Measurements from ENCODE around the gene C6orf47.

Gene C6orf47

DNA sequence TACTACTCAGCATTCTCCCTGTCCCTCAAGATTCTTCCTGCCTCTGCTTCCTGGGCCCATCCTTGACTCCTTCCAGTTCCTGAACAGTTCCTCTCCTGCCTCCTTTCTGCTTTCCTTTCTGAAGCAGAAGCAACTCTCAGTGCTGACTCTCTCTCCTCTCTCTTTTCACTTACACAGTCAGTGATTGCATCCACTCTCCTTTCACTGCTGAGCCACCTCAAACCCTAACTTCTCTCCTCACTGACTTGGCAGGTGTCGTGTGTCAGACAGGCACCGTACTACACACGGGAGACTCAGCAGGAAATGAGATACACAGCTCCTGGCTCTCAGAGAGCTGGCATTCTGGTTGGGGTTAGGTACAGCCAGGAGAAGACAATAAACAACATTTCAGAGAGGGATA lies 37.0 kb upstream of the C6orf47 start:
- Histone ChIP-seq H3K36me3 (ENCODE audit: control insufficient read depth, low read depth, low read length) (peaks cover 13% of the 10 kb centered on the region), H3K9me3 (ENCODE audit: control insufficient read depth, low read depth, low read length) (no peaks in the 10 kb centered on the region), H3K4me3 (ENCODE audit: low read length) (no peak overlapping the region), H3K4me1 (ENCODE audit: control insufficient read depth, low read depth, low read length) (no peaks in the 10 kb centered on the region), H3K27me3 (ENCODE audit: control insufficient read depth, insufficient read depth, low read length) (no peaks in the 10 kb centered on the region), H3K9ac (ENCODE audit: low read length) (no peak overlapping the region), H3K27ac (ENCODE audit: low read length) (no peak overlapping the region)

DNA sequence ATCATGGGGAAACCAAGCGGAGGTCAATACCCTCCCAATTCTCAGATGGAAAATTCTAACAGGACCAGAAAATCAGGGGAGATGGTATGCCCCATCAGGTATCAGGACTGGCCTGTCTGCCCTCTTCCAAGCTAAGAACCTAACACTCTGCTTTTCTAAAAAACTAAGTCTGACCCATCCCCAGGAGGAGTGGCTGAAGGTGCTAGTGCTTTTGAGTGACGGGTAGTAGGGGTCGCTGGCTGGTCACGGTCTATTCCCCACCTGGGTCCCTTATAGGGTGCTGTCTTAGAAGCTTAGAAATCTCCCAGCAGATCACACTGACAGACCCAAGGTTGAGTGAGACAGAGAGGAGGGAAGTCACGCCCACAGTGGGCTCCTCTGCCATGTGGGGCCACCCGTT lies 33.0 kb upstream of the C6orf47 start:
- Histone ChIP-seq H3K36me3 (ENCODE audit: control insufficient read depth, low read depth, low read length) (peaks cover 16% of the 10 kb centered on the region), H3K9me3 (ENCODE audit: control insufficient read depth, low read depth, low read length) (no peaks in the 10 kb centered on the region), H3K27me3 (ENCODE audit: control insufficient read depth, insufficient read depth, low read length) (no peaks in the 10 kb centered on the region), H3K27ac (ENCODE audit: low read length) (no peak overlapping the region), H3K4me3 (ENCODE audit: low read length) (no peak overlapping the region), H3K9ac (ENCODE audit: low read length) (no peak overlapping the region), H3K4me1 (ENCODE audit: control insufficient read depth, low read depth, low read length) (no peaks in the 10 kb centered on the region)

DNA sequence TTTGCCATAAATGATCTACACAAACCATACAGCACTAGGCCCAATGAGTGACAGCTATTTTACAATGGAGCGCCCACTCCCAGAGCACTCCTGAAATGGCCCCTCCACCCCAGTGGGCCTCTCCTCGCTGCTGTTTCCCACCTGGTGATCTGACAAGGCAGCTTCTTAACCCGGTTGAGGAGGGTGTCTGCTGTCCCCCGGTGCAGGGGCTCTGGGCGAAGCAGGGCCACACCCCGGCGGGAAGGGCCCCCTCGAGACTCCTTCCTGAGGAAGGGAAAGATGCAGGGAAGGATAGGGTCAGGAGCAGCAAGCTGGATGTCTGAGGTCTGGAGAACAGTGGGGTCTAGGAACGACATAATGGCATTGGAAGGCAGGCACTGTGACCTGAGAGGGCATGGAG lies 32.3 kb upstream of the C6orf47 start:
- H3K36me3 ChIP-seq (ENCODE audit: control insufficient read depth, low read depth, low read length) = peaks cover 16% of the 10 kb centered on the region
- H3K27ac ChIP-seq (ENCODE audit: low read length) = no peak overlapping the region
- H3K27me3 ChIP-seq (ENCODE audit: control insufficient read depth, insufficient read depth, low read length) = no peaks in the 10 kb centered on the region
- no peak overlapping the region for H3K4me3 ChIP-seq (ENCODE audit: low read length)
- H3K9ac ChIP-seq (ENCODE audit: low read length) = no peak overlapping the region
- H3K9me3 ChIP-seq (ENCODE audit: control insufficient read depth, low read depth, low read length) = no peaks in the 10 kb centered on the region
- H3K4me1 ChIP-seq (ENCODE audit: control insufficient read depth, low read depth, low read length) = no peaks in the 10 kb centered on the region

DNA sequence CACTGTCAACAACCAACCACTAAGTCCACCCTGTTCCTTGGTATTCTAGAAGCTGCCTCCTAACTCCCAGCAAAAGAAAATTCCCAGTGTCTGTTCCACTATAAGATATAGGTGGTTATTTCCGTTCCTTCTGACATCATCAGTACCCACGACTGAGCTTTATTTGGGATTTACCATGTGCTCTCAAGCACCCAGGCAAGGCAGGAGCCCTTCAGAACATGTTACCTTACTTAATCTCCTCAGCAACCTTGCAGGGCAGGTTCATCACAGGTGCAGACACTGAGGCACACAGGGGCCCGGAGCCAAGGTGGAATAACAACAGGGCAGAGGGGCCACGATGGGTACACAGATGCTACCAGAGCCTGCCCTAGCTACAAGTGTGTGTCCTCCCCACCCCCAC lies 31.8 kb upstream of the C6orf47 start:
- H3K4me3 ChIP-seq (ENCODE audit: low read length) = no peak overlapping the region
- no peaks in the 10 kb centered on the region for H3K9me3 ChIP-seq (ENCODE audit: control insufficient read depth, low read depth, low read length)
- H3K36me3 ChIP-seq (ENCODE audit: control insufficient read depth, low read depth, low read length) = peaks cover 16% of the 10 kb centered on the region
- no peak overlapping the region for H3K27ac ChIP-seq (ENCODE audit: low read length)
- no peak overlapping the region for H3K9ac ChIP-seq (ENCODE audit: low read length)
- no peaks in the 10 kb centered on the region for H3K4me1 ChIP-seq (ENCODE audit: control insufficient read depth, low read depth, low read length)
- no peaks in the 10 kb centered on the region for H3K27me3 ChIP-seq (ENCODE audit: control insufficient read depth, insufficient read depth, low read length)

DNA sequence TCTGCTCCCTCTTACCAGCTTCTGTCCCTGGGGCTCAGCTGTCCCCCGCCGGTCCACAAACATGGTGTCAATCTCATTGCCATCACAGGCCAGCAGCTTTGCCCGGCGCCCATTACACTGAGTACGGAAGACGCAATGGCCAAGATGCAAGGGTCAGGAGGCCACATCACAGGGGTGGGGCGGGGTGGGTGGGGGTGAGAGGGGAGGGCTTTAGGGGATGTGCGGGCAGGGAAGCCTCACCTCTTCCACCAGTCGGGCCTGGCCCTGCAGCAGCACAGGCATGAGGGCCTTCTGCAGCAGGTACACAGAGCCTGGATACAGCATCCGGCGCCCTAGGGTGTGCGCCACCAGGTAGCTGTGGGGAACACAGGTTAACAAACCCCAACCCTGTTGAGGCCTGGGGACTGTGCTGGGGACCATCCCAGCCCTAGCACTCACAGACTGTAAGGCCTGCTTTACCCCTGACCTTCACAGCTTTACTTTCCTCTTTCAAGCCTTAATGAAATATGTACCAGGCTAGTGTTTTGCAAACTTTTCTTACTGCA lies 31.1 kb upstream of the C6orf47 start:
- H3K36me3 ChIP-seq (ENCODE audit: control insufficient read depth, low read depth, low read length) = peaks cover 14% of the 10 kb centered on the region
- H3K9ac ChIP-seq (ENCODE audit: low read length) = no peak overlapping the region
- no peak overlapping the region for H3K27ac ChIP-seq (ENCODE audit: low read length)
- H3K9me3 ChIP-seq (ENCODE audit: control insufficient read depth, low read depth, low read length) = no peaks in the 10 kb centered on the region
- no peaks in the 10 kb centered on the region for H3K27me3 ChIP-seq (ENCODE audit: control insufficient read depth, insufficient read depth, low read length)
- no peaks in the 10 kb centered on the region for H3K4me1 ChIP-seq (ENCODE audit: control insufficient read depth, low read depth, low read length)
- no peak overlapping the region for H3K4me3 ChIP-seq (ENCODE audit: low read length)

DNA sequence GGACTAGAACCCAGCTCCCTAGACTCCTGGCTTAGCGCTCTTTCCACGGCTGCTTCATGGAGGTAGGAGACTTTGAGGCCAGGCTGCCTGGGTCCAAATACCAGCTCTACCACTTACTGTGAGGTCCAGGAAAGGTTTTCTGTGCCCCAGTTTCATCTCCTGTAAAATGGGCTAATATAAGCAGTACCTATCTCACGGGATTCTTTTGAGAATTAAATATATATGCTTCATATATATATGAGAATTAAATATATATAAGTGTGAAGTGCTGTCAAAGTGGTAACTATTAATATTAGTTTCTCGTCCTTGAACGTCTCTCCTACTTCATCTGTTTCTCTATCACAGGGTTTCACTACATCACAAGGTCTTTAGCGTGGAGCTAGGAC lies 30.5 kb upstream of the C6orf47 start:
- Histone ChIP-seq H3K36me3 (ENCODE audit: control insufficient read depth, low read depth, low read length) (peaks cover 12% of the 10 kb centered on the region), H3K27ac (ENCODE audit: low read length) (no peak overlapping the region)

DNA sequence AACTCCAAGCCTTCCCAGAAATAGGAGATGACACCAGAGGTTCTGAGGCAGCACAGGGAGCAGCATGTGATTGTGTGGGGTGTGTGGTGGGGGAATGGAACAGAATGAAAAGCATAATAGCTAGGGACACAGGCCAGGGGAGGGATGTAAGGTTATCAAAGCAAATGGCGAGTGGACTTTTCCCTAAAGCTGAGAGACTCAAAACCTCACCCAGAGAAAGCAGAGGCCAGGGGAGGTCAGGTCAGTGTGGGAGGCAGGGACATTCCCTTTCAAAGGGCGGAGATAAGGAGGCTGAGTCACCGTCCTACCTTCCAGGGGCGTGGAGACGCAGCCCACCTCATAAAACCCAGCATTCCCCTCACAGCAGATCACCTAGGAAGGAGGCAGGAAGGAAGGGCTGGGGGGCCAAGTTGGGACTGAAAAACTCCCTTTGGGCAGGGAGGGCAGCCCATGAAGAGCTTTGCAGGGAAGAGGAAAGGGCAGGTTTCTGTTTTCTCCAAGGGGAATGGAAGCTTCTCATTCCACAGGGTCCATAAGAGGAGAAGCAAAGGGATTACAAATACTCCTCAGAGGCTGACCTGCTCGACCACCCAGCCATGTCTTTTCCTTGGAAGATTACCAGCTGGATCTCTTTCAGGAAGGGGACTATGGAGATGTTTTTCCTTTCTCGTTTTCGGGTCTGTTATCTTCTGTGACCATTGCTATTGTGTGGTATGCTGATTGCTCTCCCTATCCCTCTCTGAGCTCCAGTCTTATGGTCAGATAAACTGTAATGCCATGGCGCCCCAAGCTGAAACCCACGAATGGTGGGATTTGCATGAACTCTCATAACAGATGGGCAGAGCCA lies 29.9 kb upstream of the C6orf47 start:
- Histone ChIP-seq H3K4me1 (ENCODE audit: control insufficient read depth, low read depth, low read length) (no peaks in the 10 kb centered on the region), H3K9ac (ENCODE audit: low read length) (no peak overlapping the region), H3K27me3 (ENCODE audit: control insufficient read depth, insufficient read depth, low read length) (no peaks in the 10 kb centered on the region), H3K9me3 (ENCODE audit: control insufficient read depth, low read depth, low read length) (no peaks in the 10 kb centered on the region), H3K36me3 (ENCODE audit: control insufficient read depth, low read depth, low read length) (peaks cover 12% of the 10 kb centered on the region), H3K4me3 (ENCODE audit: low read length) (no peak overlapping the region), H3K27ac (ENCODE audit: low read length) (no peak overlapping the region)

More for the DNA sequence above, 30.5 kb upstream of the C6orf47 start:
- Histone ChIP-seq H3K9me3 (ENCODE audit: control insufficient read depth, low read depth, low read length) (no peaks in the 10 kb centered on the region), H3K4me3 (ENCODE audit: low read length) (no peak overlapping the region), H3K9ac (ENCODE audit: low read length) (no peak overlapping the region), H3K4me1 (ENCODE audit: control insufficient read depth, low read depth, low read length) (no peaks in the 10 kb centered on the region), H3K27me3 (ENCODE audit: control insufficient read depth, insufficient read depth, low read length) (no peaks in the 10 kb centered on the region)

DNA sequence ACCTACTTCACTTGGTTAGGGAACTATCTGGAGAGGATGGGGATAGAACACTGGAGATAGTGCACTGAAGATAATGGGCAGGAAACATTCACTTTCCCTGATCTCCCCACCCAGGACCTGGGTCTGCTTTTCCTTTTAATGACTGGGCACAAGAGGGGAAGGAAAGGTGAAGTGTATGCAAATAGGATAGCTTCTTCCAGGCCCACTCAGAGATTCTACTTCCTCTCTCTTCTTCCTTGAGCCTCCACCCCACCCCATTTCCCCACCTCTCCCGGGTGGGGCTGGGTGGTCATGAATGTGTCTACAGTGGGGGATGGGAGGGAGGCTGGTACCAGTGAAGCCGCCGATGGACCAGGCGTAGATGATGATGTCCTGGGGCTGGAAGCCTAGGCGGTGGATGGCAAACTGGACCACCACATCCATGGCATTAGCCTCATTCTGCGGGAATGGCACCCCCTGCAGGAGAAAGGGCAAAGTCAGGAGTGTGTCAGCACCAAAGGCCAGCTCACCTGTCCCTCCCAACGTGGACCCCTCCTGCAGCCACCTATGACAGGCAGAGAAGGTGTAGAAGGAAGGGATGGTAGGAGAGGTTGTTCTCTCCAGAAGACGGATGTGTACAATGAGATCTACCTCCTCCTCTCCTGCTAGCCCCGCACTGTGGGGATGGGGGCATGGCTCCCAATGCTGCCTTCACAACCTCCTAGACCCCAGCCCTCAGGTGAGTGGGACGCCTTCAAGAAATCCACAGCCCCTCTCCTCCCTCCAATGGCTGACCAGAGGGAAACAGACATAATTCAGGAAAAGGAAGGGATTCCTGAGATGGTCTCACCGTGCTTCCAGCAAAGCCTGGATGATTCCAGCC lies 28.9 kb upstream of the C6orf47 start:
- H3K27me3 ChIP-seq (ENCODE audit: control insufficient read depth, insufficient read depth, low read length) = no peaks in the 10 kb centered on the region
- H3K9me3 ChIP-seq (ENCODE audit: control insufficient read depth, low read depth, low read length) = no peaks in the 10 kb centered on the region
- H3K4me1 ChIP-seq (ENCODE audit: control insufficient read depth, low read depth, low read length) = no peaks in the 10 kb centered on the region
- H3K27ac ChIP-seq (ENCODE audit: low read length) = no peak overlapping the region
- no peak overlapping the region for H3K4me3 ChIP-seq (ENCODE audit: low read length)
- H3K9ac ChIP-seq (ENCODE audit: low read length) = no peak overlapping the region
- peaks cover 5% of the 10 kb centered on the region for H3K36me3 ChIP-seq (ENCODE audit: control insufficient read depth, low read depth, low read length)

DNA sequence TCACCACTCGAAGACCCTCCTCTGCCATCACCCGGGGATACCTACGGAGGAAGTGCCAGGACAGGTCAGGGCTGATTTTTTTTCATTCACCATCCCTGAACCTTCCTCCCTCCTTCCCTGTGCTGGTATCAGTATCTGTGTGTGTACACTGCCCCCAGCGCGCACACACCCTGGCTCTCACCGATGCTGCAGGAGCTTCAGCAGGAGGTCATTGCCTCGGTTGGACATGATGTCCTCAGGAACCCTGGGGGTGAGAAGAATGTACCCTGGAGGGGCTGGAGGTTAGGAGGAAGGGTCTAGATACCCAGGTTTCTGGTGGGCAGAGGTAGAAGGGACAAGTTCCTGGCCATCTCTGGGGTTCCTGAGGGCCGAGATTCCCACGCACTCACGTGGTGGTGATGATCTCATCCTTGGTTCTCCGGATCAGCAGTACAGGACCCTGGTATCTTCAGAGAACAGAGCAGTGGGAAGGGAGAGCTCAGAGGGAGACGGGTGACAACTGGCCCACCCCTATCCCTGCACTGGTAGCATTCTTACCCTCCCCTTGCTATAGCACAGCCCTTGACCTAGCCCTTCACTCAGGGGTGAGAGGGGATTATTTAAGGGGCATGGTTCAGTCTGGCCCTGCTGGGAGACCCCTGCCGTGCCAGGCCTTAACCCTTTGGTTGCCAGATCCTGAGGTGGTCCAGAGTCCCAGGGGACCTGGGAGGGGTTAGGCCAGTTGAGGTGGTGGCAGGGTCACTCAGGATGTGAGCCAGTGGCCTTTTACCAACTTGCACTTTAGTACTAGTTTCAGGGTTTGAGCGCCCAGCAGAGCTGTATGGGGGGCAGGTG lies 27.5 kb upstream of the C6orf47 start:
- Histone ChIP-seq H3K4me1 (ENCODE audit: control insufficient read depth, low read depth, low read length) (peaks cover 5% of the 10 kb centered on the region), H3K4me3 (ENCODE audit: low read length) (no peak overlapping the region), H3K9me3 (ENCODE audit: control insufficient read depth, low read depth, low read length) (no peaks in the 10 kb centered on the region), H3K27ac (ENCODE audit: low read length) (no peak overlapping the region), H3K36me3 (ENCODE audit: control insufficient read depth, low read depth, low read length) (peaks cover 3% of the 10 kb centered on the region), H3K27me3 (ENCODE audit: control insufficient read depth, insufficient read depth, low read length) (no peaks in the 10 kb centered on the region), H3K9ac (ENCODE audit: low read length) (no peak overlapping the region)

DNA sequence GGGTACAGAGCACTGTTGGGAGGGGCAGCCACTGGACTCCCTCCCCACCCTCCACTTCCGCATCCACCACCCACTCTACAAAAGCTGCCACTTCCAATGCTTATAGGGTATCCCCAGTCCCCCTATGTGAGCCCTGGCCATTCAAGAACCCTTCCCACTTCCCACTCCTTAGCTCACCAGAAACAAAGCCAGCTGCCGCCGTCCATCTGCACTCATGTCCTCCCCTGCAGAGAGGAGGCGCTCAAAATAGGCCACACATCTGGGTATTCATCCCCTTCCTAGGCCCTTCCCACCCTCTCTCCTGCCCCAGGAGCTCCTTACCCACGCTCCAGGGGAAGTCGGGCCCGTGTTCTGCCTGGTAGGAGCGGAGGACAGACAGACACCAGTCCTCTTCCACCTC lies 26.7 kb upstream of the C6orf47 start:
- H3K4me3 ChIP-seq (ENCODE audit: low read length) = no peak overlapping the region
- no peaks in the 10 kb centered on the region for H3K9me3 ChIP-seq (ENCODE audit: control insufficient read depth, low read depth, low read length)
- H3K27me3 ChIP-seq (ENCODE audit: control insufficient read depth, insufficient read depth, low read length) = peaks cover 6% of the 10 kb centered on the region
- H3K27ac ChIP-seq (ENCODE audit: low read length) = no peak overlapping the region
- H3K4me1 ChIP-seq (ENCODE audit: control insufficient read depth, low read depth, low read length) = peaks cover 5% of the 10 kb centered on the region
- H3K9ac ChIP-seq (ENCODE audit: low read length) = no peak overlapping the region
- H3K36me3 ChIP-seq (ENCODE audit: control insufficient read depth, low read depth, low read length) = peaks cover 2% of the 10 kb centered on the region

DNA sequence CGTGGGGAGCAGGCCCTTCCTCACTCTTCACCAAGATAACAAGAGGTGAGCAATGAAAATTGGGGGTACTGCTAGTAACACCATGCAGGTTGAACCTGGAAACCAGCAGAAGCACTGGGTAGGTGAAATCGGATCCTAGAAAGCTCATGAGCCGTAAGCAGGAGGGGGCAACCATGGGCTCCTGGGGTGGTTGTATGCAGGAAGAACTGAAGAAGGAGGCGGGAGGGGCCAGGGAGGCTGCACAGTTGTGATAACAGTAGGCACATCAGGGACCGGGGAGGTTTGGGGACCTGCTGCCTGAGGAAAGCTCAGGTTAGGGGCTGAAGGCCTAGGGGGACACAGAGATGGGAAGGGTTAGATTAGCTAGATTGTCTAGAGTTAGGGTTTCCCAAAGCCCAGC lies 25.9 kb upstream of the C6orf47 start:
- Histone ChIP-seq H3K9ac (ENCODE audit: low read length) (no peak overlapping the region), H3K27me3 (ENCODE audit: control insufficient read depth, insufficient read depth, low read length) (peaks cover 15% of the 10 kb centered on the region), H3K4me1 (ENCODE audit: control insufficient read depth, low read depth, low read length) (peaks cover 5% of the 10 kb centered on the region), H3K4me3 (ENCODE audit: low read length) (no peak overlapping the region), H3K9me3 (ENCODE audit: control insufficient read depth, low read depth, low read length) (no peaks in the 10 kb centered on the region), H3K36me3 (ENCODE audit: control insufficient read depth, low read depth, low read length) (peaks cover 2% of the 10 kb centered on the region), H3K27ac (ENCODE audit: low read length) (no peak overlapping the region)

Data from iPS-18a (cell line).